ENCODE results near the gene VPS37B. TPM values are rescaled to one million over a fixed set of nuclear protein-coding genes. Genes with fewer than 3 reads are reported as not detected.

Gene VPS37B
- total RNA-seq, 1 experiment from 2014 or later = 12.3 TPM

- H2AFZ ChIP-seq (ENCODE audit: low read length) = no peak overlapping the region
- no CpG with 5 or more reads among the region's 23 CpGs for WGBS (ENCODE audit: extremely low coverage, insufficient read length, low lambda C conversion rate)
- no peak overlapping the region for H3K56ac ChIP-seq (ENCODE audit: insufficient read length, low read depth, low read length)
- H3K9me3 ChIP-seq (ENCODE audit: control insufficient read depth, low read depth, low read length) = no peaks in the 10 kb centered on the region
- no peak overlapping the region for H2BK12ac ChIP-seq (ENCODE audit: insufficient read length, low read depth, low read length)
- H3K27ac Mint-ChIP-seq = no peak overlapping the region
- no peak overlapping the region for H2AK5ac ChIP-seq (ENCODE audit: insufficient read length, low read length)
- H4K91ac ChIP-seq (ENCODE audit: insufficient read length, low read depth, low read length) = no peak overlapping the region
- no peak overlapping the region for H3K23ac ChIP-seq (ENCODE audit: insufficient read length, low read depth, low read length)
- no peak overlapping the region for H4K8ac ChIP-seq (replicated peaks; ENCODE audit: insufficient read length, low read depth, low read length)
- no peak overlapping the region for H2BK120ac ChIP-seq (ENCODE audit: low read depth, low read length, poor library complexity, severe bottlenecking)
- H3K9ac ChIP-seq (ENCODE audit: extremely low read depth, insufficient read length, low read length) = no peak overlapping the region
- no peaks in the 10 kb centered on the region for H3K4me1 ChIP-seq (ENCODE audit: insufficient read depth, low read length)
- H3K18ac ChIP-seq (ENCODE audit: insufficient read length, low read depth, low read length) = no peak overlapping the region
- no peaks in the 10 kb centered on the region for H3K9me3 Mint-ChIP-seq
- H3K27me3 Mint-ChIP-seq (ENCODE audit: low read depth) = peaks cover 40% of the 10 kb centered on the region
- H3K4ac ChIP-seq (ENCODE audit: low read depth, low read length) = no peak overlapping the region
- no peak for DNase-seq
- no peak overlapping the region for H2BK20ac ChIP-seq (ENCODE audit: low read depth, low read length, poor library complexity, severe bottlenecking)
- H2BK15ac ChIP-seq (ENCODE audit: low read depth, low read length) = no peak overlapping the region
- no peak overlapping the region for H3T11ph ChIP-seq (ENCODE audit: low read length)
- H3K4me3 Mint-ChIP-seq = no peak overlapping the region
- no peak overlapping the region for H3K14ac ChIP-seq (ENCODE audit: insufficient read depth, low read length)
- H3K36me3 Mint-ChIP-seq (ENCODE audit: insufficient read depth in 1 of 3, low read depth in 3 of 3) = peaks cover 0 to 6% (median 0%) of the 10 kb centered on the region in 3 experiments; a peak in 3 of 7 replicates
- no peak overlapping the region for H3K27ac ChIP-seq (ENCODE audit: insufficient read length, low read depth, low read length)
- TF ChIP-seq CTCF (conservative IDR thresholded peaks at IDR 0.05) = no peak
- no peaks in the 10 kb centered on the region for H3K79me2 ChIP-seq (ENCODE audit: insufficient read depth, low read length)
- no peak overlapping the region for H2BK5ac ChIP-seq (ENCODE audit: insufficient read length, low read length)
- no peaks in the 10 kb centered on the region for H3K79me1 ChIP-seq (ENCODE audit: insufficient read depth, low read depth, low read length, poor library complexity, severe bottlenecking)
- peaks cover 0 to 2% of the 10 kb centered on the region in 2 experiments; a peak in 1 of 4 replicates for H3K4me1 Mint-ChIP-seq
- no peaks in the 10 kb centered on the region for H3K27me3 ChIP-seq (ENCODE audit: insufficient read depth, low read length)
- H3K4me2 ChIP-seq (ENCODE audit: insufficient read depth, insufficient read length, low read length) = no peak overlapping the region
- H4K5ac ChIP-seq (ENCODE audit: insufficient read length, low read depth, low read length) = no peak overlapping the region
- no peaks in the 10 kb centered on the region for H3K23me2 ChIP-seq (ENCODE audit: insufficient read length, low read depth, low read length, poor library complexity, severe bottlenecking)
- no peaks in the 10 kb centered on the region for H4K20me1 ChIP-seq (ENCODE audit: control insufficient read depth, insufficient read depth, insufficient read length)
Measured at GRCh38 chr12:122860854-122861586, 34.9 kb downstream of the VPS37B start.
